NK-92 treated with Interleukin-12 subunit alpha and Interleukin-12 subunit beta, amount 100 ng/mL, for 24 hours (cell line): Measurements from ENCODE around the gene ANO2.
"Not testable (repeated sequence)": the region's sequence is repeated elsewhere in the genome, so short reads cannot be mapped to it uniquely, and the experiment has no call there.

Experiments used
- DNase-seq: peaks from one replicate; lab custom pipeline; 2025; lab: John Stamatoyannopoulos, UW

Gene ANO2

GRCh38 chr12:5887819-5888218, 57.2 kb downstream of the ANO2 start:
- DNase-seq: not testable (repeated sequence)

- DNase-seq: no peak
Observed at GRCh38 chr12:5884866-5885265, 60.2 kb downstream of the ANO2 start.

GRCh38 chr12:5884285-5884684, 60.8 kb downstream of the ANO2 start:
- DNase-seq: no peak

- DNase-seq: no peak
Observed at GRCh38 chr12:5882511-5883190, 62.4 kb downstream of the ANO2 start.

GRCh38 chr12:5881666-5882065, 63.4 kb downstream of the ANO2 start:
- no peak for DNase-seq

GRCh38 chr12:5881101-5881606, 63.9 kb downstream of the ANO2 start:
- no peak for DNase-seq

GRCh38 chr12:5875851-5876250, 69.2 kb downstream of the ANO2 start:
- no peak for DNase-seq

- DNase-seq: no peak
Observed at GRCh38 chr12:5874514-5874913, 70.5 kb downstream of the ANO2 start.

- DNase-seq: no peak
Observed at GRCh38 chr12:5873281-5873919, 71.7 kb downstream of the ANO2 start.

GRCh38 chr12:5872745-5873144, 72.3 kb downstream of the ANO2 start:
- no peak for DNase-seq

- DNase-seq: no peak
Observed at GRCh38 chr12:5871741-5872140, 73.3 kb downstream of the ANO2 start.

GRCh38 chr12:5870183-5870582, 74.9 kb downstream of the ANO2 start:
- no peak for DNase-seq

GRCh38 chr12:5868625-5869295, 76.3 kb downstream of the ANO2 start:
- no peak for DNase-seq

GRCh38 chr12:5865397-5865796, 79.7 kb downstream of the ANO2 start:
- no peak for DNase-seq

GRCh38 chr12:5864972-5865371, 80.1 kb downstream of the ANO2 start:
- DNase-seq: no peak

- no peak for DNase-seq
Observed at GRCh38 chr12:5864301-5864700, 80.8 kb downstream of the ANO2 start.

GRCh38 chr12:5861416-5861815, 83.6 kb downstream of the ANO2 start:
- no peak for DNase-seq

- no peak for DNase-seq
Observed at GRCh38 chr12:5856692-5857091, 88.4 kb downstream of the ANO2 start.

- DNase-seq: no peak
Observed at GRCh38 chr12:5846950-5847349, 98.1 kb downstream of the ANO2 start.

- no peak for DNase-seq
Observed at GRCh38 chr12:5840944-5841343, 104.1 kb downstream of the ANO2 start.

- no peak for DNase-seq
Observed at GRCh38 chr12:5830111-5830510, 114.9 kb downstream of the ANO2 start.

GRCh38 chr12:5827591-5827990, 117.5 kb downstream of the ANO2 start:
- no peak for DNase-seq

GRCh38 chr12:5825761-5826160, 119.3 kb downstream of the ANO2 start:
- DNase-seq: not testable (repeated sequence)
